OCI-LY1 (cell line): ENCODE data around the gene KIZ.

Experiments
- H2AFZ ChIP-seq: fragments of 200-600 bp; sonication (generic), shearing (Covaris generic); 2 replicates; pipeline ENCODE4 v1.6.0; 2014; ENCODE audit warnings: antibody characterized with exemption, mild to moderate bottlenecking, low read length
- H3F3A ChIP-seq: fragments of 200-600 bp; sonication (generic), shearing (Covaris generic); 2 replicates; pipeline ENCODE4 v1.6.0; 2014; ENCODE audit warnings: mild to moderate bottlenecking, antibody characterized with exemption, low read length, moderate library complexity; ENCODE audit not compliant: insufficient read depth
- H3K27ac ChIP-seq: fragments of 200-600 bp; sonication (generic); 2 replicates; pipeline ENCODE4 v1.5.1; 2014; ENCODE audit warnings: low read length, mixed run types, mild to moderate bottlenecking, low read depth; ENCODE audit not compliant: poor library complexity, severe bottlenecking
- H3K27me3 ChIP-seq: fragments of 200-600 bp; sonication (generic); 2 replicates; pipeline ENCODE4 v1.6.0; 2014; ENCODE audit warnings: antibody characterized with exemption, mild to moderate bottlenecking, low read length, moderate library complexity; ENCODE audit not compliant: insufficient read depth
- H3K36me3 ChIP-seq: fragments of 200-600 bp; sonication (generic); 2 replicates; pipeline ENCODE4 v1.6.1; 2014; ENCODE audit warnings: mild to moderate bottlenecking, antibody characterized with exemption, low read length, moderate library complexity, mixed read lengths; ENCODE audit not compliant: insufficient read depth
- H3K4me1 ChIP-seq: fragments of 200-600 bp; sonication (generic); 2 replicates; pipeline ENCODE4 v1.5.1; 2014; ENCODE audit warnings: mild to moderate bottlenecking, low read length, moderate library complexity; ENCODE audit not compliant: insufficient read depth, severe bottlenecking
- H3K4me2 ChIP-seq: fragments of 200-600 bp; sonication (generic), shearing (Covaris generic); 2 replicates; pipeline ENCODE4 v1.6.1; 2014; ENCODE audit warnings: low read length
- H3K4me3 ChIP-seq: fragments of 200-600 bp; sonication (generic); 2 replicates; pipeline ENCODE4 v1.5.1; 2014; ENCODE audit warnings: low read length, low read depth, mild to moderate bottlenecking, mixed read lengths; ENCODE audit not compliant: poor library complexity, severe bottlenecking
- H3K79me2 ChIP-seq: fragments of 200-600 bp; shearing (Covaris generic); 2 replicates; pipeline ENCODE4 v1.6.1; 2016; ENCODE audit warnings: mixed run types, low read length, mixed read lengths; ENCODE audit not compliant: insufficient read depth
- H3K9ac ChIP-seq: fragments of 200-600 bp; sonication (generic), shearing (Covaris generic); 2 replicates; pipeline ENCODE4 v1.6.1; 2014; ENCODE audit warnings: mild to moderate bottlenecking, low read length, mixed read lengths
- H3K9me2 ChIP-seq: fragments of 200-600 bp; sonication (generic), shearing (Covaris generic); 2 replicates; pipeline ENCODE4 v1.6.1; 2014; ENCODE audit warnings: low read depth, mild to moderate bottlenecking, low read length, mixed read lengths
- H3K9me3 ChIP-seq: fragments of 200-600 bp; shearing (Covaris generic); 2 replicates; pipeline ENCODE4 v1.6.1; 2014; ENCODE audit warnings: low read length, mixed read lengths
- H4K20me1 ChIP-seq: fragments of 200-600 bp; sonication (generic), shearing (Covaris generic); 2 replicates; pipeline ENCODE4 v1.6.0; 2016; ENCODE audit warnings: mild to moderate bottlenecking, low read length; ENCODE audit not compliant: insufficient read depth
- EZH2 ChIP-seq: fragments of 200-600 bp; sonication (generic), shearing (Covaris generic); IDR thresholded peaks from 2 replicates; pipeline ENCODE4 v1.8.0; 2017; ENCODE audit warnings: borderline replicate concordance, mixed run types, mild to moderate bottlenecking, antibody characterized with exemption, low read length, moderate library complexity, mixed read lengths
- TF ChIP-seq, protein P1 (sequence below): fragments of 200-600 bp; sonication (generic), shearing (Covaris generic); IDR thresholded peaks from 2 replicates; pipeline ENCODE4 v1.5.1; 2017; ENCODE audit warnings: mild to moderate bottlenecking, antibody characterized with exemption, low read length, moderate library complexity, mixed read lengths

Gene KIZ

GRCh38 chr20:21151791-21152190 is 25.9 kb downstream of the KIZ start:
- Histone ChIP-seq H3F3A (no peaks in the 10 kb centered on the region), H4K20me1 (no peaks in the 10 kb centered on the region), H2AFZ (no peak overlapping the region), H3K9ac (no peak overlapping the region), H3K4me1 (no peaks in the 10 kb centered on the region), H3K79me2 (no peaks in the 10 kb centered on the region), H3K27ac (no peak overlapping the region), H3K9me3 (no peaks in the 10 kb centered on the region), H3K36me3 (peaks cover 14% of the 10 kb centered on the region; the same call in 1 of the 2 replicates), H3K4me3 (no peak overlapping the region), H3K4me2 (no peak overlapping the region), H3K9me2 (no peaks in the 10 kb centered on the region), H3K27me3 (no peaks in the 10 kb centered on the region)
- TF ChIP-seq, protein P1, sequence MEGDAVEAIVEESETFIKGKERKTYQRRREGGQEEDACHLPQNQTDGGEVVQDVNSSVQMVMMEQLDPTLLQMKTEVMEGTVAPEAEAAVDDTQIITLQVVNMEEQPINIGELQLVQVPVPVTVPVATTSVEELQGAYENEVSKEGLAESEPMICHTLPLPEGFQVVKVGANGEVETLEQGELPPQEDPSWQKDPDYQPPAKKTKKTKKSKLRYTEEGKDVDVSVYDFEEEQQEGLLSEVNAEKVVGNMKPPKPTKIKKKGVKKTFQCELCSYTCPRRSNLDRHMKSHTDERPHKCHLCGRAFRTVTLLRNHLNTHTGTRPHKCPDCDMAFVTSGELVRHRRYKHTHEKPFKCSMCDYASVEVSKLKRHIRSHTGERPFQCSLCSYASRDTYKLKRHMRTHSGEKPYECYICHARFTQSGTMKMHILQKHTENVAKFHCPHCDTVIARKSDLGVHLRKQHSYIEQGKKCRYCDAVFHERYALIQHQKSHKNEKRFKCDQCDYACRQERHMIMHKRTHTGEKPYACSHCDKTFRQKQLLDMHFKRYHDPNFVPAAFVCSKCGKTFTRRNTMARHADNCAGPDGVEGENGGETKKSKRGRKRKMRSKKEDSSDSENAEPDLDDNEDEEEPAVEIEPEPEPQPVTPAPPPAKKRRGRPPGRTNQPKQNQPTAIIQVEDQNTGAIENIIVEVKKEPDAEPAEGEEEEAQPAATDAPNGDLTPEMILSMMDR = no peak
- TF ChIP-seq EZH2 = no peak

DNA sequence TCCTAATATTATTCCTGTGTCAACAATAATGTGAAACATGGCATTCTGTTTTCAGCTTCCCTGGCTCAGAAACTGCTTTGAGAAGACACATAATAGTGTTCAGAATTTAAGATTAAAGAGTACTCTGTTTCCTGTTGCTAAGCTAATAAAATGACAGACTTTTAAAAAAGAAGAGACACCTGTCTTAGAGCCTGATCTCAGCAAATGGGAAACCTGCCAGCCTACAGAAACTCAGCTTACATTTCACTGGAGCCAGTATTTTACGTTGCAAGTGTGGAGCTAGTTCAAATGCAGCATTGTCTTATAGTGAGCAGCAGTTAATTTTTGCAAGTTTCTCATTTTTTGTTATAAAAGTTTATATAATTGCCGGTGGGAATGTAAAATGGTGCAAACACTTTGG is 28.8 kb downstream of the KIZ start:
- H3K9me2 ChIP-seq = no peaks in the 10 kb centered on the region
- H3K9ac ChIP-seq = no peak overlapping the region
- H3K9me3 ChIP-seq = no peaks in the 10 kb centered on the region
- no peak overlapping the region for H3K4me2 ChIP-seq
- H3K4me3 ChIP-seq = no peak overlapping the region
- H3K36me3 ChIP-seq = peaks cover 3% of the 10 kb centered on the region; the same call in 1 of the 2 replicates
- H3F3A ChIP-seq = no peaks in the 10 kb centered on the region
- H3K27me3 ChIP-seq = no peaks in the 10 kb centered on the region
- peaks cover 6% of the 10 kb centered on the region for H3K4me1 ChIP-seq
- H4K20me1 ChIP-seq = no peaks in the 10 kb centered on the region
- no peaks in the 10 kb centered on the region for H3K79me2 ChIP-seq
- no peak overlapping the region for H3K27ac ChIP-seq
- no peak overlapping the region for H2AFZ ChIP-seq
- TF ChIP-seq, protein P1 = no peak
- TF ChIP-seq EZH2 = no peak

GRCh38 chr20:21155268-21155667 is 29.4 kb downstream of the KIZ start:
- Histone ChIP-seq H3K27ac (no peak overlapping the region), H3K9me3 (no peaks in the 10 kb centered on the region), H3K4me3 (no peak overlapping the region), H3K79me2 (no peaks in the 10 kb centered on the region), H3K9me2 (no peaks in the 10 kb centered on the region), H3K4me1 (peaks cover 12% of the 10 kb centered on the region), H2AFZ (no peak overlapping the region), H3K27me3 (no peaks in the 10 kb centered on the region), H3K36me3 (peaks cover 3% of the 10 kb centered on the region; the same call in 1 of the 2 replicates), H3K9ac (no peak overlapping the region), H4K20me1 (no peaks in the 10 kb centered on the region), H3K4me2 (no peak overlapping the region), H3F3A (no peaks in the 10 kb centered on the region)
- TF ChIP-seq, protein P1 = no peak
- no peak for TF ChIP-seq EZH2
